SK-N-SH treated with all-trans-retinoic acid at 6 μM for 48 hours (cell line): ENCODE data around the gene CLCA1.

ENCODE experiments used
- ATAC-seq: fragments of 200-7000 bp; cut with Tn5 transposase; 3 replicates; pipeline ENCODE4 v1.9.1; 2020; ENCODE audit warnings: mild to moderate bottlenecking, moderate library complexity
- ARNTL ChIP-seq: fragments of 450-650 bp; formaldehyde crosslinking; IDR thresholded peaks from 2 replicates; pipeline ENCODE4 v1.5.0; 2020; ENCODE audit warnings: low read depth, mild to moderate bottlenecking, moderate library complexity, borderline replicate concordance
- BACH2 ChIP-seq: fragments of 250-450 bp; sonication (Bioruptor Pico); IDR thresholded peaks from 2 replicates; pipeline ENCODE4 v1.9.0; 2021; ENCODE audit warnings: mild to moderate bottlenecking, borderline replicate concordance
- CSDC2 ChIP-seq: fragments of 250-450 bp; sonication (Bioruptor Pico); IDR thresholded peaks from 2 replicates; pipeline ENCODE4 v1.5.0; 2020; ENCODE audit warnings: mild to moderate bottlenecking, moderate library complexity
- ESRRG ChIP-seq: fragments of 250-450 bp; sonication (Bioruptor Pico); IDR thresholded peaks from 2 replicates; pipeline ENCODE4 v1.6.1; 2021; ENCODE audit warnings: mild to moderate bottlenecking
- GLIS3 ChIP-seq: fragments of 250-450 bp; sonication (Bioruptor Pico); IDR thresholded peaks from 2 replicates; pipeline ENCODE4 v1.5.0; 2020; ENCODE audit warnings: mild to moderate bottlenecking, moderate library complexity
- ISL1 ChIP-seq: fragments of 250-450 bp; sonication (Bioruptor Pico); IDR thresholded peaks from 2 replicates; pipeline ENCODE4 v2.1.2; 2022; ENCODE audit warnings: mild to moderate bottlenecking, moderate library complexity
- OSR1 ChIP-seq: fragments of 250-450 bp; sonication (Bioruptor Pico); IDR thresholded peaks from 2 replicates; pipeline ENCODE4 v1.8.0; 2022; ENCODE audit warnings: moderate library complexity, mild to moderate bottlenecking, inconsistent platforms
- PPARA ChIP-seq: fragments of 250-450 bp; sonication (Bioruptor Pico); IDR thresholded peaks from 2 replicates; pipeline ENCODE4 v1.5.0; 2020; ENCODE audit warnings: mild to moderate bottlenecking, borderline replicate concordance
- RARB ChIP-seq: fragments of 250-450 bp; sonication (Bioruptor Pico); IDR thresholded peaks from 2 replicates; pipeline ENCODE4 v1.8.0; 2021; ENCODE audit warnings: mild to moderate bottlenecking, moderate library complexity
- SNAI2 ChIP-seq: fragments of 250-450 bp; sonication (Bioruptor Pico); IDR thresholded peaks from 2 replicates; pipeline ENCODE4 v1.5.0; 2020; ENCODE audit warnings: mild to moderate bottlenecking, moderate library complexity
- TCF4 ChIP-seq: fragments of 250-450 bp; sonication (Bioruptor Pico); IDR thresholded peaks from 2 replicates; pipeline ENCODE4 v1.8.0; 2021; ENCODE audit warnings: mild to moderate bottlenecking, moderate library complexity, borderline replicate concordance
- ZFP3 ChIP-seq: fragments of 250-450 bp; sonication (Bioruptor Pico); IDR thresholded peaks from 2 replicates; pipeline ENCODE4 v1.5.0; 2020; ENCODE audit warnings: mild to moderate bottlenecking, moderate library complexity
- ZFP30 ChIP-seq: fragments of 450-650 bp; formaldehyde crosslinking; IDR thresholded peaks from 2 replicates; pipeline ENCODE4 v1.5.0; 2022; ENCODE audit warnings: mild to moderate bottlenecking, moderate library complexity
- ZNF565 ChIP-seq: fragments of 450-650 bp; formaldehyde crosslinking; conservative IDR thresholded peaks from 2 replicates; pipeline ENCODE4 v1.5.0; 2020; ENCODE audit warnings: low read depth, mild to moderate bottlenecking, moderate library complexity
- ZNF70 ChIP-seq: fragments of 450-650 bp; formaldehyde crosslinking; IDR thresholded peaks from 2 replicates; pipeline ENCODE4 v1.5.0; 2020; ENCODE audit warnings: mild to moderate bottlenecking, moderate library complexity
- ZNF8 ChIP-seq: fragments of 450-650 bp; formaldehyde crosslinking; IDR thresholded peaks from 2 replicates; pipeline ENCODE4 v1.5.0; 2020; ENCODE audit warnings: mild to moderate bottlenecking, moderate library complexity
- TF ChIP-seq, protein P1 (sequence below): fragments of 250-450 bp; sonication (Bioruptor Pico); IDR thresholded peaks from 2 replicates; pipeline ENCODE4 v1.8.0; 2021; ENCODE audit warnings: low read depth, mild to moderate bottlenecking, moderate library complexity, borderline replicate concordance
- TF ChIP-seq, protein P2 (sequence below): fragments of 250-450 bp; sonication (Bioruptor Pico); IDR thresholded peaks from 2 replicates; pipeline ENCODE4 v1.5.1; 2020; ENCODE audit warnings: low read depth, mild to moderate bottlenecking, moderate library complexity
- TF ChIP-seq, protein P3 (sequence below): fragments of 250-450 bp; sonication (Bioruptor Pico); IDR thresholded peaks from 2 replicates; pipeline ENCODE4 v1.5.1; 2021; ENCODE audit warnings: mild to moderate bottlenecking, moderate library complexity
- TF ChIP-seq, protein P4 (sequence below): fragments of 250-450 bp; sonication (Bioruptor Pico); IDR thresholded peaks from 2 replicates; pipeline ENCODE4 v1.8.0; 2020; ENCODE audit warnings: mild to moderate bottlenecking, moderate library complexity, borderline replicate concordance

Gene CLCA1

DNA sequence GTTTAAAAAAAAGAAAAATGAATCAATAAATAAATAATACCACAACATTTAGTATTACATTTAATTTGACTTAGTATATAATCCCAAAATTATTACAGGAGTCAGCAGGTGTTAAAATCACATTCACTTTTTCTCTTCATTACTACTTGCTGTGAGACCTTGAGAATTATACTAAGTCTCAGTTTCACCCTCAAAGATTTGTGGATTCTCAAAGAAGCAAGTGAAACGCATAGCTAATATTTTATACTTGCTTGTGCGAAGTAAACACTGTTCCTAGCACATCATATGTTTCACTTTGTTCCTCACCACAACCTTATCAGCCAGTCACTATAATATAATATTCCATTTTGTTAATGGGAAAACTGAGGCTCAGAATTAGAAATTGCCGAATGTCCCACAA, 4.0 kb downstream of the CLCA1 start:
- TF ChIP-seq ZFP3 (no peak), ZNF565 (CRISPR knock-in tag) (no peak), TCF4 (CRISPR knock-in tag) (no peak), ZNF70 (CRISPR knock-in tag) (no peak), RARB (no peak)
- no peak for ATAC-seq

DNA sequence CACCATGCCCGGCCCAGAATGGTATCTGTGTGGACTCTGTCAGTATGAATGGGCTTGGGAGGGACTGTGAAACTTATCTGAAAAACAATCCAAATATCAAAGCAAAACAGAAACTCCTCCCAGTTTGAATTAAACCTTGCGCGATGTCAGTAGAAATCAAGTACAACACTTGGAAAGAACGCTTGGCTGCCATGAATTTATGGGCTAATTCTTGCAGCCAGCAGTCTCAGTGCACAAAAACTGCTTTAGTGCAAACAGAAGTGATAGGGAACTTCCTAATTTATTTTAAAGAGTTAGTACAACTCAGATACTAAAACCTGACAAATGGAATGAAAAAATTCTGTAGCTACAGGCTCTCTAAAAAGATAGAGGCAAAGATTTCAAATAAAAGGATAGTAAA, 8.5 kb downstream of the CLCA1 start:
- TF ChIP-seq BACH2 (CRISPR knock-in tag) = no peak
- TF ChIP-seq, protein P1, sequence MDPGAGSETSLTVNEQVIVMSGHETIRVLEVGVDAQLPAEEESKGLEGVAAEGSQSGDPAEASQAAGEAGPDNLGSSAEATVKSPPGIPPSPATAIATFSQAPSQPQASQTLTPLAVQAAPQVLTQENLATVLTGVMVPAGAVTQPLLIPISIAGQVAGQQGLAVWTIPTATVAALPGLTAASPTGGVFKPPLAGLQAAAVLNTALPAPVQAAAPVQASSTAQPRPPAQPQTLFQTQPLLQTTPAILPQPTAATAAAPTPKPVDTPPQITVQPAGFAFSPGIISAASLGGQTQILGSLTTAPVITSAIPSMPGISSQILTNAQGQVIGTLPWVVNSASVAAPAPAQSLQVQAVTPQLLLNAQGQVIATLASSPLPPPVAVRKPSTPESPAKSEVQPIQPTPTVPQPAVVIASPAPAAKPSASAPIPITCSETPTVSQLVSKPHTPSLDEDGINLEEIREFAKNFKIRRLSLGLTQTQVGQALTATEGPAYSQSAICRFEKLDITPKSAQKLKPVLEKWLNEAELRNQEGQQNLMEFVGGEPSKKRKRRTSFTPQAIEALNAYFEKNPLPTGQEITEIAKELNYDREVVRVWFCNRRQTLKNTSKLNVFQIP = no peak
- TF ChIP-seq OSR1 (CRISPR knock-in tag) = no peak
- TF ChIP-seq, protein P2, sequence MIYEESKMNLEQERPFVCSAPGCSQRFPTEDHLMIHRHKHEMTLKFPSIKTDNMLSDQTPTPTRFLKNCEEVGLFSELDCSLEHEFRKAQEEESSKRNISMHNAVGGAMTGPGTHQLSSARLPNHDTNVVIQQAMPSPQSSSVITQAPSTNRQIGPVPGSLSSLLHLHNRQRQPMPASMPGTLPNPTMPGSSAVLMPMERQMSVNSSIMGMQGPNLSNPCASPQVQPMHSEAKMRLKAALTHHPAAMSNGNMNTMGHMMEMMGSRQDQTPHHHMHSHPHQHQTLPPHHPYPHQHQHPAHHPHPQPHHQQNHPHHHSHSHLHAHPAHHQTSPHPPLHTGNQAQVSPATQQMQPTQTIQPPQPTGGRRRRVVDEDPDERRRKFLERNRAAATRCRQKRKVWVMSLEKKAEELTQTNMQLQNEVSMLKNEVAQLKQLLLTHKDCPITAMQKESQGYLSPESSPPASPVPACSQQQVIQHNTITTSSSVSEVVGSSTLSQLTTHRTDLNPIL = no peak
- ATAC-seq = no peak

DNA sequence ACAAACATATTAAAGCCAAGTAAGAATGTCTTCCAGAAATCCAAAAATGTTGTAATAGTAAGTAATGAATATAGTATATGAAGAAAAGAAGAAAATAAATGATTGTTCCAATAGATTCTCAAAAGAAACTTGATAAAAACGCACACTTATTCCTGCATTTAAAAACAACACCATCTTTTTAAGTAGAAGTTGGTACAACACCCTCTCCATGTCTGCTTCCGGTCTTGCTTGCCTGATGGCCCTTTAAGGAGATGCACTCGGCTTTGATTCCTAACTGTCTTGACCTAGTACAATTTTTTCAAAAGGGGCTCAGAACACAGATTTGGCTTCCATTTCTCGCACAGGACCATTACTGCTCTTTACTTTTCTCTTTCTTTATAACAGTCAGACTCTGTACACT, 9.0 kb downstream of the CLCA1 start:
- TF ChIP-seq ZFP30 (no peak), GLIS3 (CRISPR knock-in tag) (no peak), RARB (no peak), ZNF70 (CRISPR knock-in tag) (no peak), TCF4 (CRISPR knock-in tag) (no peak), ESRRG (CRISPR knock-in tag) (no peak), SNAI2 (CRISPR knock-in tag) (no peak), ISL1 (CRISPR knock-in tag) (no peak)
- TF ChIP-seq, protein P2 = no peak
- TF ChIP-seq, all 23 proteins: peak for 0
- no peak for ATAC-seq

DNA sequence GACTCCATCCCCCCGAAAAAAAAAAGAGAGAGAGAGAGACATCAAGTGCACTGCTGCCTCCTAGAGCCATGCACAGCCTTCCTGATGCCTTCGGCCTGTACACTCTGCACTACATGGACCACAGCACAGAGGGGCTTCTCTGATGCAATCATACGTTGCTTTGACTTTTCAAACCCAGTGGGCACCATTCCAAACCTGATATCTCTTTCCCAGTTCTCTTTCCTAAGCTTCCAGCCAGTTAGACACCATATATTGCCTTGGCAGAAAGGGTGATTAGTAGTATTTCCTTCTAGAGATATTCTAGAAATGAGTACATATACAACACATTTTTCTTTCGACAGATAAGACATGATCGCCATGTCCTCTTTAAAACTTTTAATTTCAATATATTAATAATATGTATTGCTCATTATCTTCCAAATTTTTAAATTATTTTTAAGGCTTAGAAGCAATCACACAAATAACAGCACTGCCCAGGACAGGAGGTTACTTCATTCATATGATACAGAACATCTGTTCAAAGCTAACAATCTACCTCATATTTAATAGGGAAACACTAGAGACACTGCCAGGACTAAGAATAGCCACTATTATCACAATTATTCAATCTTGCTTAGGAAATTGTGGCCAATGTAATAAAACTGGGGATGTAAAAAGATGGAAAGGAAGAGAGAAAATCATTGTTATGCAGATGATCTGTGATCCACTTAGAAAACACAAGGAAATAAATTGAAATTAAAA, 9.9 kb downstream of the CLCA1 start:
- TF ChIP-seq, protein P1 = no peak
- no peak for TF ChIP-seq CSDC2
- no peak for ATAC-seq

DNA sequence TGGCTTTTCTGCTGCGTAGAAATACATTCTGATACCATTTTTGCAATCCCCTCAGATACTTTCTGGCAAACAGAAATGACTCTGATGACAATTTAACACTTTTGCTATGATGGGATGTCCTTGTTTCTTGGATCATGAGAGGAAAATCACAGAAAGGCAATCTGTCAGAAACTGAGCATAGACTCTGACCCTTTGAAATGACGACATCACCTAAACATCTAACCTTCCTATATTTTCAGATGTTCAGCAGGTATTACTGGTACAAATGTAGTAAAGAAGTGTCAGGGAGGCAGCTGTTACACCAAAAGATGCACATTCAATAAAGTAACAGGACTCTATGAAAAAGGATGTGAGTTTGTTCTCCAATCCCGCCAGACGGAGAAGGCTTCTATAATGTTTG, 13.2 kb downstream of the CLCA1 start:
- TF ChIP-seq ZNF8 (CRISPR knock-in tag) (no peak), GLIS3 (CRISPR knock-in tag) (no peak), ZNF70 (CRISPR knock-in tag) (no peak), ESRRG (CRISPR knock-in tag) (no peak), ARNTL (CRISPR knock-in tag) (no peak), ZFP30 (no peak), PPARA (CRISPR knock-in tag) (no peak), ISL1 (CRISPR knock-in tag) (no peak)
- TF ChIP-seq, protein P3, sequence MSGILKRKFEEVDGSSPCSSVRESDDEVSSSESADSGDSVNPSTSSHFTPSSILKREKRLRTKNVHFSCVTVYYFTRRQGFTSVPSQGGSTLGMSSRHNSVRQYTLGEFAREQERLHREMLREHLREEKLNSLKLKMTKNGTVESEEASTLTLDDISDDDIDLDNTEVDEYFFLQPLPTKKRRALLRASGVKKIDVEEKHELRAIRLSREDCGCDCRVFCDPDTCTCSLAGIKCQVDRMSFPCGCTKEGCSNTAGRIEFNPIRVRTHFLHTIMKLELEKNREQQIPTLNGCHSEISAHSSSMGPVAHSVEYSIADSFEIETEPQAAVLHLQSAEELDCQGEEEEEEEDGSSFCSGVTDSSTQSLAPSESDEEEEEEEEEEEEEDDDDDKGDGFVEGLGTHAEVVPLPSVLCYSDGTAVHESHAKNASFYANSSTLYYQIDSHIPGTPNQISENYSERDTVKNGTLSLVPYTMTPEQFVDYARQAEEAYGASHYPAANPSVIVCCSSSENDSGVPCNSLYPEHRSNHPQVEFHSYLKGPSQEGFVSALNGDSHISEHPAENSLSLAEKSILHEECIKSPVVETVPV (CRISPR knock-in tag) = no peak
- TF ChIP-seq, protein P4, sequence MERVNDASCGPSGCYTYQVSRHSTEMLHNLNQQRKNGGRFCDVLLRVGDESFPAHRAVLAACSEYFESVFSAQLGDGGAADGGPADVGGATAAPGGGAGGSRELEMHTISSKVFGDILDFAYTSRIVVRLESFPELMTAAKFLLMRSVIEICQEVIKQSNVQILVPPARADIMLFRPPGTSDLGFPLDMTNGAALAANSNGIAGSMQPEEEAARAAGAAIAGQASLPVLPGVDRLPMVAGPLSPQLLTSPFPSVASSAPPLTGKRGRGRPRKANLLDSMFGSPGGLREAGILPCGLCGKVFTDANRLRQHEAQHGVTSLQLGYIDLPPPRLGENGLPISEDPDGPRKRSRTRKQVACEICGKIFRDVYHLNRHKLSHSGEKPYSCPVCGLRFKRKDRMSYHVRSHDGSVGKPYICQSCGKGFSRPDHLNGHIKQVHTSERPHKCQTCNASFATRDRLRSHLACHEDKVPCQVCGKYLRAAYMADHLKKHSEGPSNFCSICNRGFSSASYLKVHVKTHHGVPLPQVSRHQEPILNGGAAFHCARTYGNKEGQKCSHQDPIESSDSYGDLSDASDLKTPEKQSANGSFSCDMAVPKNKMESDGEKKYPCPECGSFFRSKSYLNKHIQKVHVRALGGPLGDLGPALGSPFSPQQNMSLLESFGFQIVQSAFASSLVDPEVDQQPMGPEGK (CRISPR knock-in tag) = no peak
- TF ChIP-seq, protein P2 = no peak
- no peak for ATAC-seq
